Measurements from ENCODE around the gene CAVIN1.
"Not testable (repeated sequence)": the region's sequence is repeated elsewhere in the genome, so short reads cannot be mapped to it uniquely, and the experiment has no call there.

The CAVIN1 gene

GRCh38 chr17:42362245-42362961, 60.7 kb downstream of the CAVIN1 start:
- Histone ChIP-seq H4K20me1 (ENCODE audit: low read depth, low read length) (peaks cover 5% of the 10 kb centered on the region; the same call in 1 of the 2 replicates), H3K9me3 (ENCODE audit: insufficient read depth, low read length) (no peaks in the 10 kb centered on the region), H3K27me3 (ENCODE audit: low read length) (no peaks in the 10 kb centered on the region), H3K9ac (ENCODE audit: low read length) (no peak overlapping the region), H3K27ac (ENCODE audit: low read depth, low read length) (no peak overlapping the region), H3K36me3 (ENCODE audit: low read length) (no peaks in the 10 kb centered on the region), H3K9me2 (replicated peaks; ENCODE audit: insufficient read depth, low read length) (no peaks in the 10 kb centered on the region), H2AFZ (ENCODE audit: low read depth, low read length, severe bottlenecking) (no peak overlapping the region), H3F3A (ENCODE audit: insufficient read depth) (no peaks in the 10 kb centered on the region), H3K4me2 (ENCODE audit: low read depth, low read length, poor library complexity, severe bottlenecking) (no peak overlapping the region), H3K79me2 (ENCODE audit: insufficient read depth, low read length) (no peaks in the 10 kb centered on the region), H3K4me3 (ENCODE audit: insufficient read depth, low read length, poor library complexity, severe bottlenecking) (no peak overlapping the region)
- TF ChIP-seq, protein P1, sequence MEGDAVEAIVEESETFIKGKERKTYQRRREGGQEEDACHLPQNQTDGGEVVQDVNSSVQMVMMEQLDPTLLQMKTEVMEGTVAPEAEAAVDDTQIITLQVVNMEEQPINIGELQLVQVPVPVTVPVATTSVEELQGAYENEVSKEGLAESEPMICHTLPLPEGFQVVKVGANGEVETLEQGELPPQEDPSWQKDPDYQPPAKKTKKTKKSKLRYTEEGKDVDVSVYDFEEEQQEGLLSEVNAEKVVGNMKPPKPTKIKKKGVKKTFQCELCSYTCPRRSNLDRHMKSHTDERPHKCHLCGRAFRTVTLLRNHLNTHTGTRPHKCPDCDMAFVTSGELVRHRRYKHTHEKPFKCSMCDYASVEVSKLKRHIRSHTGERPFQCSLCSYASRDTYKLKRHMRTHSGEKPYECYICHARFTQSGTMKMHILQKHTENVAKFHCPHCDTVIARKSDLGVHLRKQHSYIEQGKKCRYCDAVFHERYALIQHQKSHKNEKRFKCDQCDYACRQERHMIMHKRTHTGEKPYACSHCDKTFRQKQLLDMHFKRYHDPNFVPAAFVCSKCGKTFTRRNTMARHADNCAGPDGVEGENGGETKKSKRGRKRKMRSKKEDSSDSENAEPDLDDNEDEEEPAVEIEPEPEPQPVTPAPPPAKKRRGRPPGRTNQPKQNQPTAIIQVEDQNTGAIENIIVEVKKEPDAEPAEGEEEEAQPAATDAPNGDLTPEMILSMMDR (IDR thresholded peaks at IDR 0.05; ENCODE audit: insufficient read depth, low read length, poor library complexity, severe bottlenecking) = no peak
- no peak for TF ChIP-seq EZH2phosphoT487 (conservative IDR thresholded peaks at IDR 0.05; ENCODE audit: low read length)

- Histone ChIP-seq H3K4me2 (ENCODE audit: low read depth, low read length, poor library complexity, severe bottlenecking) (no peak overlapping the region), H3K36me3 (ENCODE audit: low read length) (no peaks in the 10 kb centered on the region), H2AFZ (ENCODE audit: low read depth, low read length, severe bottlenecking) (no peak overlapping the region), H3K9me2 (replicated peaks; ENCODE audit: insufficient read depth, low read length) (no peaks in the 10 kb centered on the region), H3K27ac (ENCODE audit: low read depth, low read length) (no peak overlapping the region), H3K9ac (ENCODE audit: low read length) (no peak overlapping the region), H3K27me3 (ENCODE audit: low read length) (no peaks in the 10 kb centered on the region), H3F3A (ENCODE audit: insufficient read depth) (no peaks in the 10 kb centered on the region), H3K4me3 (ENCODE audit: insufficient read depth, low read length, poor library complexity, severe bottlenecking) (no peak overlapping the region), H3K79me2 (ENCODE audit: insufficient read depth, low read length) (no peaks in the 10 kb centered on the region), H3K9me3 (ENCODE audit: insufficient read depth, low read length) (no peaks in the 10 kb centered on the region), H4K20me1 (ENCODE audit: low read depth, low read length) (peaks cover 5% of the 10 kb centered on the region; the same call in 1 of the 2 replicates)
- no peak for TF ChIP-seq EZH2phosphoT487 (conservative IDR thresholded peaks at IDR 0.05; ENCODE audit: low read length)
- TF ChIP-seq, protein P1 (IDR thresholded peaks at IDR 0.05; ENCODE audit: insufficient read depth, low read length, poor library complexity, severe bottlenecking) = no peak
Measured at GRCh38 chr17:42361781-42362186, 61.3 kb downstream of the CAVIN1 start.

DNA sequence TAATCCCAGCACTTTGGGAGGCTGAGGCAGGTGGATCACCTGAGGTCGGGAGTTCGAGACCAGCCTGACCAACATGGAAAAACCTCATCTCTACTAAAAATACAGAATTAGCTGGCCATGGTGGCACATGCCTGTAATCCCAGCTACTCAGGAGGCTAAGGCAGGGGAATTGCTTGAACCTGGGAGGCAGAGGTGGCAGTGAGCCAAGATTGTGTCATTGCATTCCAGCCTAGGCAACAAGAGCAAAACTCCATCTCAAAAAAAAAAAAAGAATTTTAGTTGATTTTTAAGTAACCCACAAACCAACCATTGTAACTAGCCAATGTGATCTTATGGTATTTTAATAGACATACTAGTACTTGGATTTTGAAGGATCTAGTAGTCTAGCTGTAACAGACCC, 62.7 kb downstream of the CAVIN1 start:
- not testable (repeated sequence) for H3K79me2 ChIP-seq (ENCODE audit: insufficient read depth, low read length); H3K27me3 ChIP-seq (ENCODE audit: low read length); H3K4me2 ChIP-seq (ENCODE audit: low read depth, low read length, poor library complexity, severe bottlenecking); H3K36me3 ChIP-seq (ENCODE audit: low read length); H3K9ac ChIP-seq (ENCODE audit: low read length); H3K9me2 ChIP-seq (replicated peaks; ENCODE audit: insufficient read depth, low read length); H3K4me3 ChIP-seq (ENCODE audit: insufficient read depth, low read length, poor library complexity, severe bottlenecking); H4K20me1 ChIP-seq (ENCODE audit: low read depth, low read length); H3K27ac ChIP-seq (ENCODE audit: low read depth, low read length); H2AFZ ChIP-seq (ENCODE audit: low read depth, low read length, severe bottlenecking); H3K9me3 ChIP-seq (ENCODE audit: insufficient read depth, low read length); H3F3A ChIP-seq (ENCODE audit: insufficient read depth)

DNA sequence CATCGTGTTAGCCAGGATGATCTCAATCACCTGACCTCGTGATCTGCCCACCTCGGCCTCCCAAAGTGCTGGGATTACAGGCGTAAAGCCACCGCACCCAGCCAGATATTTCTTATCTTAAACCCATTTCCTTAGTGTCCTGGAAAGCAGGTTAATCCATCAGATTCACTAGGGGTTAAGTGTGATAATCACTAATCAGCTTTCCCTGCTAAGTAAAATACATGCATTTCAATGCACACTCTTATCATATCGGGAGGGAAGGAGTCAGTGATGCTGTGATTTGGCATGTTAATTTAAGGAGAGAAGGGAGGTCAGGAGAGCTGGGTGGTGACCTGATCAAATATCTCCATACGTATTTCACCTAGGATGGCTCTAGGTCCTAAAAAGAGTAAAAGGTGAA, 63.9 kb downstream of the CAVIN1 start:
- H3K79me2 ChIP-seq (ENCODE audit: insufficient read depth, low read length) = no peaks in the 10 kb centered on the region

More for the DNA sequence above, 63.9 kb downstream of the CAVIN1 start:
- Histone ChIP-seq H3K9me2 (replicated peaks; ENCODE audit: insufficient read depth, low read length) (no peaks in the 10 kb centered on the region), H2AFZ (ENCODE audit: low read depth, low read length, severe bottlenecking) (no peak overlapping the region), H3F3A (ENCODE audit: insufficient read depth) (no peaks in the 10 kb centered on the region), H3K36me3 (ENCODE audit: low read length) (no peaks in the 10 kb centered on the region), H3K9ac (ENCODE audit: low read length) (no peak overlapping the region), H3K4me3 (ENCODE audit: insufficient read depth, low read length, poor library complexity, severe bottlenecking) (no peak overlapping the region), H4K20me1 (ENCODE audit: low read depth, low read length) (peaks cover 5% of the 10 kb centered on the region; the same call in 1 of the 2 replicates), H3K4me2 (ENCODE audit: low read depth, low read length, poor library complexity, severe bottlenecking) (no peak overlapping the region), H3K9me3 (ENCODE audit: insufficient read depth, low read length) (no peaks in the 10 kb centered on the region), H3K27ac (ENCODE audit: low read depth, low read length) (no peak overlapping the region), H3K27me3 (ENCODE audit: low read length) (no peaks in the 10 kb centered on the region)
- TF ChIP-seq, protein P1 (IDR thresholded peaks at IDR 0.05; ENCODE audit: insufficient read depth, low read length, poor library complexity, severe bottlenecking) = no peak
- TF ChIP-seq EZH2phosphoT487 (conservative IDR thresholded peaks at IDR 0.05; ENCODE audit: low read length) = no peak

All from SU-DHL-6 (cell line).